Measurements from ENCODE around the gene GPBP1L1.

DNA sequence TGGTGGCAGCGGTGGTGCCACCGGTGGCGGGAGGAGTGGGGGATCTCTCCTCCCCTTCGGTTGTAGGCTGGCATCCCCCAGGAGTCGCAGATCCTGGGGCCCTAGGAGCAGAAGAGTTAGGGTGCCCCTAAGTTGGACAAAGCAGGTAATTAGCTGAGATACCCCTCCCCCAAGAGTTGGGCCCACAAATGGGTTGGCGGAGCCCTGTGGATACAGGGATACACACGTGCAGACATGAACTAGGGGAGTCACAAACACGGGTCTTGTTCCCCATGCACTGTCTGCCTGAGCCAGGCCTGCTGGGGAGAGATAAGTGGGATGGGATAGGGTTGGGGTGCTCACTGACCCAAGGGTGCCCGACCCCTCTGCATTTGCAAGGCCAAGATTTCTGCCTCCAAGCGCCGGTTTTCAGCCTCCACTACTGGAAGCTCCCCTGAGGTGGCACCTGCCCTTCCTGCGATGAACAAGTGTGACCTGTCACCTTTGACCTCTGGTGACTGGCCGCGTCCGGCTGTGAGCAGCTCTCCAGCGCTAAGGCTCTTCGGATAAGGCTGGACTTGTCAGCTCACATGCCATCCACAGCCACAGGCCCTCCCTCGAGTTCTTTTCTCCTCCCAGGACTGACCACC is 64.3 kb downstream of the GPBP1L1 start:
- TF ChIP-seq POLR2AphosphoS5 (IDR thresholded peaks at IDR 0.05; ENCODE audit: low read depth, low read length): no peak
- no peak for TF ChIP-seq SPI1 (IDR thresholded peaks at IDR 0.05; ENCODE audit: low read depth, low read length)
- TF ChIP-seq POLR2A (IDR thresholded peaks at IDR 0.05; ENCODE audit: low read depth, low read length): no peak
- TF ChIP-seq TAF1 (IDR thresholded peaks at IDR 0.05; ENCODE audit: low read depth, low read length): no peak
- TF ChIP-seq POU2F2 (IDR thresholded peaks at IDR 0.05; ENCODE audit: low read depth, low read length): no peak

All from GM12891 (cell line).